GM08714 (cell line): ENCODE data around the gene IFITM1.
"Not testable (repeated sequence)": the region's sequence is repeated elsewhere in the genome, so short reads cannot be mapped to it uniquely, and the experiment has no call there.

Experiments
- H3K4me3 ChIP-seq: fragments of 200-500 bp; sonication (Bioruptor generic); 2 replicates; pipeline ENCODE4 v1.5.1; 2014; ENCODE audit warnings: mild to moderate bottlenecking, low read length, inconsistent platforms
- ZNF274 ChIP-seq: IDR thresholded peaks from 2 replicates; pipeline ENCODE4 v1.6.1; 2012; ENCODE audit warnings: mild to moderate bottlenecking, low read depth, low read length

The IFITM1 gene

DNA sequence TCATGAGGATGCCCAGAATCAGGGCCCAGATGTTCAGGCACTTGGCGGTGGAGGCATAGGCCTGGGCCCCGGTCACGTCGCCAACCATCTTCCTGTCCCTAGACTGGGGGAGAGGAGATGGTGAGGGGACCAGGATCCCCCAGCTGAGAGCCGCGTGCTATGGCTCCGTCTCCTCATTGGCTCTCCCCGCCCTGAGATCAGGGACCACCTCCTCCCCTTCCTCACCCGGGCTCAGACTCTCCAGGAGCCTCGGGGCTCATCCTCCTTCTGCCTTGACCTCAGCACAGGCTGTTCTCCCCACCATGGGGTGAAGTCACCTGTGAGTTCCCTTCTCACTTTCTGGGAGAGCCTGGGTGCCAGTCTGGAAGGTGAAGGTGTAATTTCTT lies 6.0 kb downstream of the IFITM1 start:
- not testable (repeated sequence) for H3K4me3 ChIP-seq

GRCh38 chr11:324156-324555 lies 10.3 kb downstream of the IFITM1 start:
- no peak overlapping the region for H3K4me3 ChIP-seq
- TF ChIP-seq ZNF274: no peak

GRCh38 chr11:324593-325517 lies 11.0 kb downstream of the IFITM1 start:
- H3K4me3 ChIP-seq: not testable (repeated sequence)

DNA sequence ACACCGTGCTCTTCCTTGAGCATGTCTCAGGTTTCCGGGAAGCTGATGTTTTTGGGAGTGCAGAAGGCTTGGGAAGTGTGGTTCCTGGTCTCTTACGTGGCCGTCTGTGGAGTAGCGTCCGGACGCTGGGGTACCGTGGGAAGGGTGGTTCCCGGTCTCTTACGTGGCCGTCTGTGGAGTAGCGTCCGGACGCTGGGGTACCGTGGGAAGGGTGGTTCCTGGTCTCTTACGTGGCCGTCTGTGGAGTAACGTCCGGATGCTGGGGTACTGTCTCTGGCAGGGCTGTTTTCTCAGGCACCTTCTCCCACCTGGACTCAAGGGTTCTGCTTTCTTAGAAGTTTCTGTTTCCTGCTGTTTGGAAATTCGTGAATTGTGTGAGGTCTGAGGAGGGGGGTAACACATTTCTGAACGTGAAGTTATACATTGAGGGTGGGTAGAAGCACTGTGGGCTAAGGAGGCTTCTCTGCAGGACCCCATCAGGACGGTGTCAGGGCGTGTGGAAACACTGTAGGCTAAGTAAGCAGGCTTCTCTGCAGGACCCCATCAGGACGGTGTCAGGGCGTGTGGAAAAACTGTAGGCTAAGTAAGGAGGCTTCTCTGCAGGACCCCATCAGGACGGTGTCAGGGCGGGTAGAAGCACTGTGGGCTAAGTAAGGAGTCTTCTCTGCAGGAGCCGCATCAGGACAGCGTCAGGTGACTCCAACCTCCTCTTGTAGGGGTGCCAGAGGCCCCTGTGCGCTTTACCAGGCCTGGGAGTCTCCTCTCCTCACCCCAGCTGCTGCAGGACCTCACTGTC lies 12.2 kb downstream of the IFITM1 start:
- TF ChIP-seq ZNF274: no peak
- no peak overlapping the region; the same call in 1 of the 2 replicates for H3K4me3 ChIP-seq

GRCh38 chr11:326592-326841 lies 12.7 kb downstream of the IFITM1 start:
- TF ChIP-seq ZNF274: no peak
- peak overlapping the region; percentile 7; the same call in 1 of the 2 replicates for H3K4me3 ChIP-seq

GRCh38 chr11:326842-327580 lies 13.2 kb downstream of the IFITM1 start:
- H3K4me3 ChIP-seq: peak overlapping the region; percentile 20; the same call in 1 of the 2 replicates
- TF ChIP-seq ZNF274: no peak

GRCh38 chr11:327581-327923 lies 13.7 kb downstream of the IFITM1 start:
- H3K4me3 ChIP-seq: peak overlapping the region; percentile 20; the same call in 1 of the 2 replicates
- TF ChIP-seq ZNF274: no peak

DNA sequence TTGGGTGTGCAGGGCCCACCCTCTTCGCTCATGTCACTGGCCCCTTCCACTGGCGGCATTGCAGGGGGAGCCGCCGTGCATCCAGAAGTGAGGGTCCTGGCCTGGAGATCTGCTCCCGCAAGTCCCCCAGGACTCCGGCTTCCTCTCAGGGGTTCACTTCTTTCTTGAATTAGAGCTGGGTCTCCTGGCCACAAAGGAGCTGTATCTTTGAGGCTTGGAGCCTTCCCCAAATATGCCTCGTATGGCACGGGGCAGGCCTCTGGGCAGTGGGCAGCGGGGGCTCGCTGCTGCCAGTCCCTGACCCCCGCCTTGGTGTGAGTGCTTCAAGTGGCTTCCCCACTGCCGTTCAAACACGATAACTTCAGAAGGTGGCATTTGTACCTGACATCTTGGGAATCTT lies 14.2 kb downstream of the IFITM1 start:
- H3K4me3 ChIP-seq: no peak overlapping the region
- no peak for TF ChIP-seq ZNF274

DNA sequence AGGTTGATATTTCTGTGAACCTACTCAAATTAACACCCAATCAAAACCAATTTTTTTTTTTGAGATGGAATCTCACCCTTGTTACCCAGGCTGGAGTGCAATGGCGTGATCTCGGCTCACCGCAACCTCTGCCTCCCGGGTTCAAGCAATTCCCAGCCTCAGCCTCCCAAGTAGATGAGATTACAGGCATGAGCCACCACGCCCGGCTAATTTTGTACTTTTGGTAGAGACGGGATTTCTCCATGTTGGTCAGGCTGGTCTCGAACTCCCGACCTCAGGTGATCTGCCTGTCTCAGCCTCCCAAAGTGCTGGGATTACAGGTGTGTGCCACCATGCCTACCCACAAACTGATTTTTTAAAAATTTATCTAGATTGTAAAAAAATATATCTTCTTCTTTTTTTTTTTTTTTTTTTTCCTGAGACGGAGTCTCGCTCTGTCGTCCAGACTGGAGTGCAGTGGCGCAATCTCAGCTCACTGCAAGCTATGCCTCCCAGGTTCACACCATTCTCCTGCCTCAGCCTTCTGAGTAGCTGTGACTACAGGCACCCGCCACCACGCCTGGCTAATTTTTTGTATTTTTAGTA lies 14.8 kb downstream of the IFITM1 start:
- H3K4me3 ChIP-seq: not testable (repeated sequence)

DNA sequence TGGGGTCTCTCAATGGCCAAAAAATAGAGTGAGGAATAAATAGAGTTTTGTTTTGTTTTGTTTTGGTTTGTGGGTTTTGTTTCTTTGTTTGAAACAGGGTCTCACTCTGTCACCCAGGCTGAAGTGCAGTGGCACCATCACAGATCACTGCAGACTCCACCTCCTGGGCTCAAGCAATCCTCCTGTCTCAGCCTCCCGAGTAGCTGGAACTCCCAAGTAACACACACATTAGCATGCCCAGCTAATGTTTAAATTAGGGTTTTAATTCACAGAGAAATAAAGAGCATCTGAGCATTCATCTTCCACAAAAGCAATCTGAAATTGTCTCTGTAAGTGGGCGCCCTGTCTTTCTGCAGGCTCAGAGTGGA lies 16.0 kb downstream of the IFITM1 start:
- no peak overlapping the region for H3K4me3 ChIP-seq
- no peak for TF ChIP-seq ZNF274

GRCh38 chr11:330307-330693 lies 16.5 kb downstream of the IFITM1 start:
- no peak overlapping the region for H3K4me3 ChIP-seq
- no peak for TF ChIP-seq ZNF274

DNA sequence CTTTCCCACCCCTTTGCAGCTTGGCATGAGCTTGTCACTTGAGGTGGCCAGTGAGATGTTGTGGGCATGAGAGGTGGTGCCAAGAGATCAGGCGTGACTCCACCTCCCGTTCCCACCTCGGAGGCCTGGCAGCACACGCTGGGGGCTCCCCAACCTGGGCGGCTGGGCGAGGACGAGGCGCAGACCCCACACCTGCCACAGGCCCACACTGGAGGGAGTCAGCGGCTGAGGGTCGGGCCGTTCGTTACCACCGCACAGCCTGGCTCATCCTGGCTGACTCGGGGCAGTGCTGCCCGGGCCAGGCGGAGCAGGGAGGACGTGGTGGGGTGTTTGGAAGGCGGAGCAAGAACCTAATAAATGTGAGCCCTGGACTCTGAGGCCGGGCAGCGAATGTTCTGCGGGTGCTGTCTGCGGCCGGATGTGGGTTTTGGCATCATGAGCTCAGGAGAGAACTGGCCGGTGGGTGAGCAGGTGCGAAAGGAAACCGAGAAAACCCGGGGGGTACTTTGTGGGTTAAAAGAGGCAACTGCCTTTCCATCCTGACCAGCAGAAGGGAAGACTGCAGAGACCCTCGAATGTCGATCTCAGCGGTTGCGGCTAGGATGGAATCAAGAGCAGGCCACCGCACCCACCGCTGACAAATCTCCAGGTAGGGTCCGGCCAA lies 17.0 kb downstream of the IFITM1 start:
- H3K4me3 ChIP-seq: no peak overlapping the region
- TF ChIP-seq ZNF274: no peak

- TF ChIP-seq ZNF274: no peak
- H3K4me3 ChIP-seq: no peak overlapping the region
Observed at GRCh38 chr11:331358-332060, 17.7 kb downstream of the IFITM1 start.
